Testis (tissue), 3 donors: ENCODE results near the gene NUP93. TPM values are rescaled to one million over a fixed set of nuclear protein-coding genes. Genes with fewer than 3 reads are reported as not detected.

Source experiments
- DNase-seq: peaks from one replicate; pipeline ENCODE4 v3.0.0-alpha.2; 2019
- H3K27ac ChIP-seq, 2 donors: fragments of 200-600 bp; sonication (generic); one replicate each; pipeline ENCODE4 v1.5.1; 2019
- H3K27me3 ChIP-seq: fragments of 200-600 bp; sonication (generic); one replicate; pipeline ENCODE4 v1.5.1; 2019
- H3K36me3 ChIP-seq: fragments of 200-600 bp; sonication (generic); one replicate; pipeline ENCODE4 v1.5.1; 2017; ENCODE audit warnings: low read depth; ENCODE audit errors: missing control alignments
- H3K4me1 ChIP-seq: fragments of 200-600 bp; sonication (generic); one replicate; pipeline ENCODE4 v1.5.1; 2019
- H3K4me3 ChIP-seq, 2 donors: fragments of 200-600 bp; sonication (generic); one replicate each; pipeline ENCODE4 v1.5.1; 2017 to 2019
- H3K9me3 ChIP-seq: fragments of 200-600 bp; sonication (generic); one replicate; pipeline ENCODE4 v1.5.1; 2017
- POLR2A ChIP-seq: fragments of 450-650 bp; IDR thresholded peaks from one replicate; pipeline ENCODE4 v1.6.1; 2017; ENCODE audit warnings: antibody characterized with exemption, mild to moderate bottlenecking, moderate library complexity
- WGBS, 2 donors: methylation state at CpG; one replicate each; pipeline ENCODE4 v1.1.5; 2018; 5-methylcytosine and 5-hydroxymethylcytosine counted together
- intact Hi-C: fragments of 100-400 bp; cut with DNase I; formaldehyde crosslinking; loops from one replicate; pipeline ENCODE4 v1.15.1; 2023; ENCODE audit warnings: low total_unique reads
- polyA plus RNA-seq: library from polyadenylated mRNA; stranded (reverse); fragments of 350-450 nt; fragmentation: Illumina TruSeq; extraction: RNeasy Lipid Tissue Mini Kit (QIAGEN cat#74804); gene quantifications from one replicate; pipeline ENCODE4 v1.2.3, GENCODE V29; 2014; ENCODE audit warnings: low read depth, low replicate concordance; ENCODE audit not compliant: insufficient read depth
- total RNA-seq, 2 donors: library from RNA; depleted of rRNA; stranded (reverse); fragments of >200 nt; gene quantifications; one replicate each; pipeline ENCODE4 v1.2.3, GENCODE V29; 2016
- TF ChIP-seq, protein P1 (sequence below), 3 experiments: fragments of 450-650 bp in 2 of 3; fragments of 200-600 bp in 1 of 3; sonication (generic) in 1 of 3; IDR thresholded peaks; one replicate each; pipeline ENCODE4 v1.5.1; 2016 to 2019; ENCODE audit warnings: antibody characterized with exemption in 3 of 3, mild to moderate bottlenecking in 2 of 3, moderate library complexity in 1 of 3

Gene NUP93
- total and polyA plus RNA-seq, 3 donors from 2014 or later, result 94.2 to 147 (median 102) TPM

DNA sequence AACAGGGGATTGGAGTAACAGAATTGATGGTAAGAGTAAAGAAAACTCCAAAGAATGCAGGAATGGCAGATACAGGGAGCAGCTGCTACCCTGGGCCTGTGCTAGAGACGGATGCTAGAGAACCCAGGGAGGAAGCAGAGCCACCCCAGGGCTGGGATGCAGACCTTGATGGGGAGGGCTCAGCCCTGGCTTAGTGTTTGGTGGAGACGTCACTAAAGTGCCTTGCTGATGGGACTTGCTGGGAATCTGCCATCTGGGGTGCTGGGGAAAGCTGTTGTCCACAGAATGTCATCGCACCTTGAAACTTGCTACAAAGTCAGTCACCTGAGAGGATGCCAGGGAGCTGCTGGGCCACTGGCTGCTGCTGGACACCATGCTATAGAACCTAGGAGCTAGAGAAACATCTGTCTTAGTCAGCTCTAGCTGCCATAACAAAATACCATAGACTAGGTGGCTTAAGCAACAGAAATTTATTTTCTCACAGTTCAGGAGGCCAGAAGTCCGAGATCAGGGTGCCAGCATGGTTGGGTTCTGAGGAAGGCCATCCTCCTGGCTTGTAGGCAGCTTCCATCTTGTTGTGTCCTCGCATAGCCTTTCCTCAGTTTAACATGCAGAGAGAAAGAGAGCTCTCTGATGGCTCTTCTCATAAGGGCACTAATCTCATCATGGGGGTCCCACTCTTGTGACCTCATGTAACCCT, 32.3 kb upstream of the NUP93 start:
- no peaks in the 10 kb centered on the region for H3K27me3 ChIP-seq
- intact Hi-C loops, result no loop called here
- WGBS, 2 donors, result 95 to 98% methylated on average over 4 to 5 of the region's 5 CpGs
- H3K27ac ChIP-seq, result no peak overlapping the region
- DNase-seq, result no peak
- no peaks in the 10 kb centered on the region for H3K9me3 ChIP-seq
- H3K36me3 ChIP-seq, result no peaks in the 10 kb centered on the region
- H3K4me3 ChIP-seq, result no peak overlapping the region
- TF ChIP-seq, protein P1, sequence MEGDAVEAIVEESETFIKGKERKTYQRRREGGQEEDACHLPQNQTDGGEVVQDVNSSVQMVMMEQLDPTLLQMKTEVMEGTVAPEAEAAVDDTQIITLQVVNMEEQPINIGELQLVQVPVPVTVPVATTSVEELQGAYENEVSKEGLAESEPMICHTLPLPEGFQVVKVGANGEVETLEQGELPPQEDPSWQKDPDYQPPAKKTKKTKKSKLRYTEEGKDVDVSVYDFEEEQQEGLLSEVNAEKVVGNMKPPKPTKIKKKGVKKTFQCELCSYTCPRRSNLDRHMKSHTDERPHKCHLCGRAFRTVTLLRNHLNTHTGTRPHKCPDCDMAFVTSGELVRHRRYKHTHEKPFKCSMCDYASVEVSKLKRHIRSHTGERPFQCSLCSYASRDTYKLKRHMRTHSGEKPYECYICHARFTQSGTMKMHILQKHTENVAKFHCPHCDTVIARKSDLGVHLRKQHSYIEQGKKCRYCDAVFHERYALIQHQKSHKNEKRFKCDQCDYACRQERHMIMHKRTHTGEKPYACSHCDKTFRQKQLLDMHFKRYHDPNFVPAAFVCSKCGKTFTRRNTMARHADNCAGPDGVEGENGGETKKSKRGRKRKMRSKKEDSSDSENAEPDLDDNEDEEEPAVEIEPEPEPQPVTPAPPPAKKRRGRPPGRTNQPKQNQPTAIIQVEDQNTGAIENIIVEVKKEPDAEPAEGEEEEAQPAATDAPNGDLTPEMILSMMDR (IDR thresholded peaks at IDR 0.05), result no peak
- no peak for TF ChIP-seq POLR2A
- no peaks in the 10 kb centered on the region for H3K4me1 ChIP-seq

DNA sequence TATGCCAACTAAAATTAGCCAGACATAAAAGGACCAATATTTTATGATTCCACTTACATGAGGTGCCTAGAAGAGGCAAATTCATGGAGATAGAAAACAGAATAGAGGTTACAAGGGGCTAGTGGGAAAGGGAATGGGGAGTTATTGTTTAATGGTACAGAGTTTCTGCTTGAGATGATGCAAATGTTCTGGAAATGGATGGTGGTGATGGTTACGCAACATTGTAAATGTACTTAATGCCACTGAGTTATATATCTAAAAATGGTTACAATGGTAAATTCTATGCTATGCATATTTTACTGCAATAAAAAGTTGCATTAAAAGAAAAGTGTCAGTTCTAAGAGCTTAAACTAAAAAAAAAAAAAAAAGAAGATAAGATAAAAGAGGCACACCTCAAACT, 29.7 kb upstream of the NUP93 start:
- 48 to 50% methylated on average over 1 of the region's 1 CpG for WGBS, 2 donors
- H3K36me3 ChIP-seq, result no peaks in the 10 kb centered on the region
- no peak for DNase-seq
- H3K9me3 ChIP-seq, result no peaks in the 10 kb centered on the region
- TF ChIP-seq POLR2A, result no peak
- TF ChIP-seq, protein P1 (IDR thresholded peaks at IDR 0.05), result no peak
- no peaks in the 10 kb centered on the region for H3K4me1 ChIP-seq
- intact Hi-C loops, result loop anchor here (10.0 kb wide), 1 partner anchor 115 kb away; the partner anchor contains the start of gene MT3
- H3K27ac ChIP-seq, result no peak overlapping the region
- H3K27me3 ChIP-seq, result no peaks in the 10 kb centered on the region
- no peak overlapping the region for H3K4me3 ChIP-seq

DNA sequence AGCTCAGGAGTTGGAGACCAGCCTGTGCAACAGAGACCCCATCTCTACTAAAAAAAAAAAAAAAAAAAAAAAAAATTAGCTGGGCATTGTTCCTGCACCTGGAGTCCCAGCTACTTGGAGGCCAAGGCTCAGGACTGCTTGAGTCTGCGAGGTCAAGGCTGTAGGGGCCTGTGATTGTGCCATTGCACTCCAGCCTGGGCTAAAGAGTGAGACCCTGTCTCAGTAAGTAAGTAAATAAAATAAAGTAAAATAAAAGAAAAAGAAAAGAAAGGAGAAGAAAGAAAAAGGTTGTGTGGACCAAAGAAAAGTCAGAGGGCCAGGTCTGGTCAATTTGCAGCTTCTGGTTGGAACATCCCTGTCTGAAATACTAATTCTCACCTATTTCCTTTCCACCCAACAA, 29.3 kb upstream of the NUP93 start:
- Histone ChIP-seq H3K9me3 (no peaks in the 10 kb centered on the region), H3K27ac (no peak overlapping the region), H3K4me1 (no peaks in the 10 kb centered on the region), H3K27me3 (no peaks in the 10 kb centered on the region), H3K4me3 (no peak overlapping the region), H3K36me3 (no peaks in the 10 kb centered on the region)
- WGBS, 2 donors, result 92% methylated on average over 1 of the region's 1 CpG
- intact Hi-C loops, result loop anchor here (10.0 kb wide), 1 partner anchor 116 kb away; the partner anchor contains the start of gene MT3
- TF ChIP-seq, protein P1 (IDR thresholded peaks at IDR 0.05), result no peak
- no peak for TF ChIP-seq POLR2A
- no peak for DNase-seq

DNA sequence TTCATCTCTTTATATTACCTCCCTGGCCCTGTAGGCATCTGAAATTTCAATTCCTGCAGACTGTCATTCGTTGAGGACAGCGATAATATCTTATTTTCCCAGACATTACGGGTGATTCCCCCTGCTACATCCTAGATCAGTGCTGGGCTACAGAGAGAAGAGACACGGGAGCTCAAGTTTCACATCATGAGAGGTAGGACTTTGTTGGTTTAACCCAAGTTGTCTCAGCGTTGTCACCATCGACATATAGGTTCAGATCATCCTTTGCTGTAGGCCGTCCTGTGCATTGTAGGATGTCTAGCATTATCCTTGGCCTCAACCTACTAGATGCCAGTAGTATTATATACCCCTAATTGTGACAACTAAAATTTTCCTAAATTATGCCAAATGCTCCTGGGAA, 28.4 kb upstream of the NUP93 start:
- no peak for TF ChIP-seq POLR2A
- TF ChIP-seq, protein P1 (IDR thresholded peaks at IDR 0.05), result no peak
- intact Hi-C loops, result loop anchor here (10.0 kb wide), 1 partner anchor 117 kb away; the partner anchor contains the start of gene MT3
- 90 to 92% methylated on average over 7 of the region's 7 CpGs for WGBS, 2 donors
- Histone ChIP-seq H3K4me3 (no peak overlapping the region), H3K27ac (no peak overlapping the region), H3K9me3 (no peaks in the 10 kb centered on the region), H3K4me1 (no peaks in the 10 kb centered on the region), H3K36me3 (no peaks in the 10 kb centered on the region), H3K27me3 (no peaks in the 10 kb centered on the region)
- no peak for DNase-seq

DNA sequence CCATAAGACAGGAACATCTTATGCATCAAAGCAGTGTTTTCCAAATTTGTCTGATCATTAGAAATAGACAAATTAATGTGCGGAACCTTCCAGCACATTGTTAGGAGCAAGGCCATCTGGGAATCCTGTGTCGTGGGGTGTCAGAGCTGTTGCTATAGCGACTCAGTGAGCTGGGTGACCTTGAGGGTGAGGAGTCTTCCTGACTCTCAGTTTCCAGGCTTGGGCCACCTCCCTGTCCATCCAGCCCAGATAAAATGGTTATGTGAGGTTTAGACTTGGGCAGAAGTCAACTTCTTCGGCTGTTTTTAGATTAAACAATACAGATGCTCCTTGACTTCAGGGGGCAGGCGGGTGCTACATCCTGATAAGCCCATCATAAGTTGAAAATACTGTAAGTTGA, 27.1 kb upstream of the NUP93 start:
- Histone ChIP-seq H3K9me3 (no peaks in the 10 kb centered on the region), H3K27me3 (no peaks in the 10 kb centered on the region), H3K4me1 (no peaks in the 10 kb centered on the region), H3K4me3 (no peak overlapping the region), H3K27ac (no peak overlapping the region), H3K36me3 (no peaks in the 10 kb centered on the region)
- intact Hi-C loops, result loop anchor here (10.0 kb wide), 1 partner anchor 118 kb away; the partner anchor contains the start of gene MT3
- no peak for DNase-seq
- WGBS, 2 donors, result 67 to 74% methylated on average over 5 of the region's 5 CpGs
- TF ChIP-seq POLR2A, result no peak
- TF ChIP-seq, protein P1 (IDR thresholded peaks at IDR 0.05), result no peak
